Stimulated activated CD4-positive, alpha-beta T cell treated with anti-CD3 and anti-CD28 coated beads, TNF-alpha, amount 100 ng/mL, for 24 hours (primary cell): ENCODE results near the gene LRRC8C.
A peak's percentile ranks its signal among the peaks of the same experiment; 100 is the strongest.

Experiments
- DNase-seq, 3 experiments: peaks; one replicate each; pipeline ENCODE4 v3.0.0-alpha.2; 2020; ENCODE audit warnings: low read depth in 3 of 3

LRRC8C gene

GRCh38 chr1:89732643-89733222, 99.8 kb downstream of the LRRC8C start:
- DNase-seq: no peak

GRCh38 chr1:89733748-89734147, 100.8 kb downstream of the LRRC8C start:
- DNase-seq: no peak

GRCh38 chr1:89734442-89734841, 101.5 kb downstream of the LRRC8C start:
- DNase-seq: no peak

GRCh38 chr1:89735479-89735878, 102.6 kb downstream of the LRRC8C start:
- no peak for DNase-seq

GRCh38 chr1:89736937-89737733, 104.2 kb downstream of the LRRC8C start:
- no peak for DNase-seq

- DNase-seq: no peak
Measured at GRCh38 chr1:89737985-89738510, 105.1 kb downstream of the LRRC8C start.

GRCh38 chr1:89739013-89739843, 106.3 kb downstream of the LRRC8C start:
- DNase-seq: peak in 2 of 3 experiments; percentile 23 to 54

GRCh38 chr1:89739844-89740216, 106.9 kb downstream of the LRRC8C start:
- no peak for DNase-seq

GRCh38 chr1:89743788-89744187, 110.9 kb downstream of the LRRC8C start:
- DNase-seq: no peak

GRCh38 chr1:89746424-89747149, 113.7 kb downstream of the LRRC8C start:
- DNase-seq: no peak

GRCh38 chr1:89753761-89754160, 120.8 kb downstream of the LRRC8C start:
- no peak for DNase-seq

- no peak for DNase-seq
Measured at GRCh38 chr1:89754518-89754917, 121.6 kb downstream of the LRRC8C start.

GRCh38 chr1:89755591-89755990, 122.7 kb downstream of the LRRC8C start:
- DNase-seq: no peak

GRCh38 chr1:89757532-89757931, 124.6 kb downstream of the LRRC8C start:
- peak in 2 of 3 experiments; percentile 19 to 64 for DNase-seq

- no peak for DNase-seq
Measured at GRCh38 chr1:89758156-89758555, 125.2 kb downstream of the LRRC8C start.

- DNase-seq: no peak
Measured at GRCh38 chr1:89759036-89759435, 126.1 kb downstream of the LRRC8C start.

- no peak for DNase-seq
Measured at GRCh38 chr1:89760496-89760895, 127.6 kb downstream of the LRRC8C start.

- no peak for DNase-seq
Measured at GRCh38 chr1:89761338-89761737, 128.4 kb downstream of the LRRC8C start.

- no peak for DNase-seq
Measured at GRCh38 chr1:89761901-89762300, 129.0 kb downstream of the LRRC8C start.

- DNase-seq: no peak
Measured at GRCh38 chr1:89762386-89762778, 129.5 kb downstream of the LRRC8C start.

- DNase-seq: peak; percentile 78 to 87 (median 78)
Measured at GRCh38 chr1:89762779-89763648, 130.1 kb downstream of the LRRC8C start.
